Mammary microvascular endothelial cell (primary cell): ENCODE results near the gene DYNLRB1. TPM values are rescaled to one million over a fixed set of nuclear protein-coding genes. Genes with fewer than 3 reads are reported as not detected.

Experiments
- total RNA-seq: library from RNA; depleted of rRNA; stranded (reverse); fragments of >200 nt; gene quantifications from 2 replicates; pipeline ENCODE4 v1.2.3, GENCODE V29; 2015

Gene DYNLRB1
- total RNA-seq = 153 and 157 TPM in 2 replicates

DNA sequence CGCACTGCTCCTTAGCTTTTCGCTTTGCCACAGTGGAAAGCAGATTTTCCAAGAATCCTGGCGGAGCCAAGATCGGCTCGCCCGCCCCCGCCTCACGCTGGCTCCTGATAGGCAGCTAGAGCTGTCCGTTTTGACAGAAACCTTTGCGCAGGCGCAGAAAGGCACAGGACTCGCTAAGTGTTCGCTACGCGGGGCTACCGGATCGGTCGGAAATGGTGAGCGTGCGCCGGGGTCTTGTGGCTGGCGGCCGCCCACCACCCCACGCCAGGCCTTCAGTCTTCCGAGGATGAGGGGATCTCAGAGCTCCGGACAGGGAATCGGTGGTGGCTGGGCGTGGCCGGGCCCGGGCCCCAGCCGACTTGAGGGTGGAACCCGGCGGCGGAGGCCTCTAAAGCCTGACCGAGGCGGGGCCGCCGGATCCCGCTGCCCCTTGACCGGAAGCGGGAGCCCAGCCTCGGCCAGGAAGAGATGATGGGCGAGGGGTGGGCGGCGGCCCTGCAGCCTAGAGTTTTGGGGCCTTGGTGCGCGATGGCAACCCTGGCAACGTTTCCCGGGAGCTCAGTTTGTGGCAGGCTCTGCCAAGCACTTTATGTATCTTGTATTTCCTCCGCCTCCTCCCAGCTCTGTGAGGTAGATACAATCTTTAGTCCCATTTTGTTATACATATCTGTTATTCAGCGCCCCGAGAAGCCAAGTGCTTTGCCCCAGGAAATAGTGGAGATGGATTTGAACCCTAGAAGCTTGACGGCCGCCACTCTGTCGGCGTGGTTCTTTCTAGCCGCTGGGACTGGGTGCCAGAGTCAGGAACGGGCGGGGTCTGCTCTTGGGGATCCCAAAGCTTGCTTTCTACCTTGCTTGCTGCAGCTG, at the start of gene DYNLRB1:
Gene DYNLRB1 (plus strand): TSS at position 176 of the 867 bp plus-strand sequence. CDS start 37 bp downstream, at position 213.

DNA sequence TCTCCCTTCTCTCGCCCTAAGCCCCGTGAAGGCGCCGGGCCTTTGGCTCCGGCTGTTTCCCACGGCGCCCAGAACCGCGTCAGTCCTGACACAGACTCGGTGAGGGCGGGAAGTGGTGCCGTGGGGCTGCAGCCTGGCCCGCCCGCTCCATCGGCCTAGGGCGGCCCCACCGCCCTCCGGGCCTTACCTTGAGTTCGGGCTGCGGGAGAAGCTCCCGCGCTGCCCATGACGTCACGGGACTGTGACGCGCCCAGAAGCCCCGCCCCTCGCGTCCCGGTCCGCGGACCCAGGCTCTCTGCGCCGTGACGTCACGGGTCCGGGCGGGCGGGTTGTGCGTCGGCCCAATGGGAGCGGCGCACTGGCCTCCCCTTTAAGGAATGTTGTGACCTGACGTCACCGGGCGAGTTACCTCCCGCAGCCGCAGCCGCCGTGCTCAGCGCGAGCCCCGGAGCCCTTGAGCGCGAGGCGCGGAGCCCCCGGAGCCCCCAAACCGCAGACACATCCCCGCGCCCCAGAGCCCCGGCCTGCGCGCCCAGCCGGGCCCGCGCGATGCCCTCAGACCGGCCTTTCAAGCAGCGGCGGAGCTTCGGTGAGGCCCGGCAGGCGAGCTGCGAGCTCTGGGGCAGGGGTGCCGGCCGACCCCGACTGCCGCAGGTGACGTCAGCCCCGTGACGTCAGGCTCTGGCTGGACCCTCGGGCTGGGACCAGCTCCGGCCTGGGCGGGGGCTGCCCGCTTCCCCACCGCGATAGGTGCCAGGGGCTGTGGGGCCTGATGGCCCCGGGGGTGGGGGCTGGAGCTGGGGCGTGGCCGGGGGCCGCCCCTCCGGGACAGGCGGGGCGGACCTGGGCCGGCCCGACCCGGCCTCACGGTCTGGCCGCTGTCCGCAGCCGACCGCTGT, 42.3 kb downstream of the DYNLRB1 start, which contains the start of gene MAP1LC3A:
Gene MAP1LC3A (plus strand): TSS at position 399 of the 899 bp plus-strand sequence. CDS start 151 bp downstream, at position 550.

Other genes starting within 250 kb of the DYNLRB1 start
- 145 and 147 TPM in 2 replicates for gene AHCY, start 213.1 kb upstream of the DYNLRB1 start, total RNA-seq
- 34.4 and 49.4 TPM in 2 replicates for gene ITCH, start 153.1 kb upstream of the DYNLRB1 start, total RNA-seq
- 41.6 and 57.4 TPM in 2 replicates for gene MAP1LC3A, start 42.3 kb downstream of the DYNLRB1 start, total RNA-seq
- gene PIGU, start 160.7 kb downstream of the DYNLRB1 start, total RNA-seq = 17.9 and 19.4 TPM in 2 replicates
- gene TP53INP2, start 187.9 kb downstream of the DYNLRB1 start, total RNA-seq = 9.3 and 9.5 TPM in 2 replicates